Measurements from ENCODE around the gene ZBTB4. TPM values are rescaled to one million over a fixed set of nuclear protein-coding genes. Genes with fewer than 3 reads are reported as not detected.

Gene ZBTB4
- total and polyA plus RNA-seq, 9 of the 15 experiments (the other 6 are each of a cell fraction or from before 2014, with no cell fraction given): 0.92 to 6.9 (median 3.3) TPM

DNA sequence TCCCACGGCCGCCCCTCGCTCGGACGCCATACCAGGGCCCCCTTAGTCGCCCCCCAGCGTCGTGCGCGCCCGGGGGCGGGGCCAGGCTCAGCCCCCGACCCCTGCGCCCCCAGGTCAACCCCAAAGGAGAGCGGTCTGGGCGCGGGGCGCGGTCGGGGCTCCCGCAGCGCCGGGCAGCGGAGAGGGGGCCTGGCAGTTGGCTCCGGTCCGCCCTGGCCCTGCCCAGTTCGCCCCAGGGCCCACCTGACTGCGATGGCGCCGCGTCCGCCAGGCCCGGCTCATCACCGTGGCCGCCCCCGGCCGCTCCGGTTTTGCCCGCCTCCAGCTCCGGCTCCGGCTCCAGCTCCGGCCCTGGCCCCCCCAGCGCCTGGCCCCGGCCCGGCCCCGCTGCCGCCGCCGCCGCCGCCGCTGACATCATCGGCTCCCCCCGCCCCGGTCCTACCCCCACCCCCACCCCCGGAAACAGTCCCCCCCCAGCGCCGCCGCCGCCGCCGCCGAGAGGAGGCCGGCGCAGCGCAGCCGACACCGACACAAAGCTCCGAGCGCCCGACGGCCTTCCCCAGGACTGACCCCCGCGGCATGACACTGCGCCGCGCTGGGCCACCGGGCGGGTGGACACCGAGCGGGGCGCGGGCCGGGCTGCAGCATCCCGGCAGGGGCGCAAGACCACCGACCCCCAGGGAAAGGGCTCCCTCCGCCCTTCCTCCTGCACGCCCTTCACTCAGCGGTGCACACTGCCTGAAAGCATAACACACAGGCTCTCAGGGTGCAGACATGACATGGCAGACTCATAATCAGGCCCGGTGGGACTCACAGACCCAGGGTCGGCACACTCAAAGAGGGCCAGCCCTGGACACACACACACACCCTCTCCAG, at the start of gene ZBTB4 (continued):
- peak in 1 of 2 experiments; percentile 45; a peak in 1 of 4 replicates for TF ChIP-seq HDAC1 (IDR thresholded peaks at IDR 0.05)
- no peak for TF ChIP-seq CUX1 (CRISPR knock-in tag; IDR thresholded peaks at IDR 0.05)
- TF ChIP-seq, protein P1, sequence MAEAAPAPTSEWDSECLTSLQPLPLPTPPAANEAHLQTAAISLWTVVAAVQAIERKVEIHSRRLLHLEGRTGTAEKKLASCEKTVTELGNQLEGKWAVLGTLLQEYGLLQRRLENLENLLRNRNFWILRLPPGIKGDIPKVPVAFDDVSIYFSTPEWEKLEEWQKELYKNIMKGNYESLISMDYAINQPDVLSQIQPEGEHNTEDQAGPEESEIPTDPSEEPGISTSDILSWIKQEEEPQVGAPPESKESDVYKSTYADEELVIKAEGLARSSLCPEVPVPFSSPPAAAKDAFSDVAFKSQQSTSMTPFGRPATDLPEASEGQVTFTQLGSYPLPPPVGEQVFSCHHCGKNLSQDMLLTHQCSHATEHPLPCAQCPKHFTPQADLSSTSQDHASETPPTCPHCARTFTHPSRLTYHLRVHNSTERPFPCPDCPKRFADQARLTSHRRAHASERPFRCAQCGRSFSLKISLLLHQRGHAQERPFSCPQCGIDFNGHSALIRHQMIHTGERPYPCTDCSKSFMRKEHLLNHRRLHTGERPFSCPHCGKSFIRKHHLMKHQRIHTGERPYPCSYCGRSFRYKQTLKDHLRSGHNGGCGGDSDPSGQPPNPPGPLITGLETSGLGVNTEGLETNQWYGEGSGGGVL (CRISPR knock-in tag; IDR thresholded peaks at IDR 0.05): no peak
- no peak for TF ChIP-seq NR4A1 (CRISPR knock-in tag; IDR thresholded peaks at IDR 0.05)
- TF ChIP-seq NR4A1 (tag; IDR thresholded peaks at IDR 0.05): no peak
- no peak for TF ChIP-seq EZH2 (IDR thresholded peaks at IDR 0.05; ENCODE audit: borderline replicate concordance, low read depth, low read length)
- TF ChIP-seq, protein P2, sequence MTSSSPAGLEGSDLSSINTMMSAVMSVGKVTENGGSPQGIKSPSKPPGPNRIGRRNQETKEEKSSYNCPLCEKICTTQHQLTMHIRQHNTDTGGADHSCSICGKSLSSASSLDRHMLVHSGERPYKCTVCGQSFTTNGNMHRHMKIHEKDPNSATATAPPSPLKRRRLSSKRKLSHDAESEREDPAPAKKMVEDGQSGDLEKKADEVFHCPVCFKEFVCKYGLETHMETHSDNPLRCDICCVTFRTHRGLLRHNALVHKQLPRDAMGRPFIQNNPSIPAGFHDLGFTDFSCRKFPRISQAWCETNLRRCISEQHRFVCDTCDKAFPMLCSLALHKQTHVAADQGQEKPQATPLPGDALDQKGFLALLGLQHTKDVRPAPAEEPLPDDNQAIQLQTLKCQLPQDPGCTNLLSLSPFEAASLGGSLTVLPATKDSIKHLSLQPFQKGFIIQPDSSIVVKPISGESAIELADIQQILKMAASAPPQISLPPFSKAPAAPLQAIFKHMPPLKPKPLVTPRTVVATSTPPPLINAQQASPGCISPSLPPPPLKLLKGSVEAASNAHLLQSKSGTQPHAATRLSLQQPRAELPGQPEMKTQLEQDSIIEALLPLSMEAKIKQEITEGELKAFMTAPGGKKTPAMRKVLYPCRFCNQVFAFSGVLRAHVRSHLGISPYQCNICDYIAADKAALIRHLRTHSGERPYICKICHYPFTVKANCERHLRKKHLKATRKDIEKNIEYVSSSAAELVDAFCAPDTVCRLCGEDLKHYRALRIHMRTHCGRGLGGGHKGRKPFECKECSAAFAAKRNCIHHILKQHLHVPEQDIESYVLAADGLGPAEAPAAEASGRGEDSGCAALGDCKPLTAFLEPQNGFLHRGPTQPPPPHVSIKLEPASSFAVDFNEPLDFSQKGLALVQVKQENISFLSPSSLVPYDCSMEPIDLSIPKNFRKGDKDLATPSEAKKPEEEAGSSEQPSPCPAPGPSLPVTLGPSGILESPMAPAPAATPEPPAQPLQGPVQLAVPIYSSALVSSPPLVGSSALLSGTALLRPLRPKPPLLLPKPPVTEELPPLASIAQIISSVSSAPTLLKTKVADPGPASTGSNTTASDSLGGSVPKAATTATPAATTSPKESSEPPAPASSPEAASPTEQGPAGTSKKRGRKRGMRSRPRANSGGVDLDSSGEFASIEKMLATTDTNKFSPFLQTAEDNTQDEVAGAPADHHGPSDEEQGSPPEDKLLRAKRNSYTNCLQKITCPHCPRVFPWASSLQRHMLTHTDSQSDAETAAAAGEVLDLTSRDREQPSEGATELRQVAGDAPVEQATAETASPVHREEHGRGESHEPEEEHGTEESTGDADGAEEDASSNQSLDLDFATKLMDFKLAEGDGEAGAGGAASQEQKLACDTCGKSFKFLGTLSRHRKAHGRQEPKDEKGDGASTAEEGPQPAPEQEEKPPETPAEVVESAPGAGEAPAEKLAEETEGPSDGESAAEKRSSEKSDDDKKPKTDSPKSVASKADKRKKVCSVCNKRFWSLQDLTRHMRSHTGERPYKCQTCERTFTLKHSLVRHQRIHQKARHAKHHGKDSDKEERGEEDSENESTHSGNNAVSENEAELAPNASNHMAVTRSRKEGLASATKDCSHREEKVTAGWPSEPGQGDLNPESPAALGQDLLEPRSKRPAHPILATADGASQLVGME (CRISPR knock-in tag; IDR thresholded peaks at IDR 0.05): no peak
- TF ChIP-seq TEAD1 (CRISPR knock-in tag; IDR thresholded peaks at IDR 0.05): no peak
- TF ChIP-seq ZNF740 (CRISPR knock-in tag; IDR thresholded peaks at IDR 0.05): peak; percentile 72
- TF ChIP-seq ZNF740 (tag; IDR thresholded peaks at IDR 0.05): peak in 1 of 2 experiments; percentile 85; a peak in 2 of 4 replicates
- no peak for TF ChIP-seq RFX1 (IDR thresholded peaks at IDR 0.05)
- TF ChIP-seq ADNP (tag; IDR thresholded peaks at IDR 0.05): no peak
